ENCODE measurements around the gene SLC30A1. TPM values are rescaled to one million over a fixed set of nuclear protein-coding genes. Genes with fewer than 3 reads are reported as not detected.

The SLC30A1 gene
- total and polyA plus RNA-seq, 8 donors, result 0.58 to 30.1 (median 5.5) TPM

DNA sequence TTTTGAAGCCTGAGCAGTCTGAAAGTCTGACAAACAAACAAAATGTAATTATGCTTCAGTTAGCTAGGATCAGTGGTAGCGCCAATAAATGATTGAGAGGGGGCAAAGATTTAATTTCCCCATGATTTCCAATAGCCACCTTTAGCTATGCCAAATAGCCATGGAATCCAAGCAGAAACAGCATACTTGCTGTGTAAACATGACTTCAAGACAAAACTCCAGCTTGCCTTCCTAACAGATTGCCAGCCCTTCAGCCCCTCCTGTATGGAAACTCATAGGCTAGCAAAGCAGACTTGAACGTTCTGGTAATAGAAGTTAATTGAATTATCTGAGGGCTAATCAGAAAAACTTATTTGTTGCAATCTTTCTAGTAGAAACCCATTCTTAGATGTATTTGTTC lies 25.6 kb upstream of the SLC30A1 start:
- Histone ChIP-seq H3K27me3 (no peaks in the 10 kb centered on the region), H3K36me3 (no peaks in the 10 kb centered on the region), H3K4me3 (no peak overlapping the region), H3K27ac (no peak overlapping the region), H3K9me3 (no peaks in the 10 kb centered on the region), H3K4me1 (no peaks in the 10 kb centered on the region)
- WGBS, 5 donors, result 57 to 75% (median 60%) methylated on average over 2 of the region's 2 CpGs
- intact Hi-C loops (cut with DNase I; ENCODE audit: low total_unique reads), result no loop called here
- no peak for TF ChIP-seq POLR2A (IDR thresholded peaks at IDR 0.05)
- no peak for TF ChIP-seq EP300 (IDR thresholded peaks at IDR 0.05)
- TF ChIP-seq, protein P1, sequence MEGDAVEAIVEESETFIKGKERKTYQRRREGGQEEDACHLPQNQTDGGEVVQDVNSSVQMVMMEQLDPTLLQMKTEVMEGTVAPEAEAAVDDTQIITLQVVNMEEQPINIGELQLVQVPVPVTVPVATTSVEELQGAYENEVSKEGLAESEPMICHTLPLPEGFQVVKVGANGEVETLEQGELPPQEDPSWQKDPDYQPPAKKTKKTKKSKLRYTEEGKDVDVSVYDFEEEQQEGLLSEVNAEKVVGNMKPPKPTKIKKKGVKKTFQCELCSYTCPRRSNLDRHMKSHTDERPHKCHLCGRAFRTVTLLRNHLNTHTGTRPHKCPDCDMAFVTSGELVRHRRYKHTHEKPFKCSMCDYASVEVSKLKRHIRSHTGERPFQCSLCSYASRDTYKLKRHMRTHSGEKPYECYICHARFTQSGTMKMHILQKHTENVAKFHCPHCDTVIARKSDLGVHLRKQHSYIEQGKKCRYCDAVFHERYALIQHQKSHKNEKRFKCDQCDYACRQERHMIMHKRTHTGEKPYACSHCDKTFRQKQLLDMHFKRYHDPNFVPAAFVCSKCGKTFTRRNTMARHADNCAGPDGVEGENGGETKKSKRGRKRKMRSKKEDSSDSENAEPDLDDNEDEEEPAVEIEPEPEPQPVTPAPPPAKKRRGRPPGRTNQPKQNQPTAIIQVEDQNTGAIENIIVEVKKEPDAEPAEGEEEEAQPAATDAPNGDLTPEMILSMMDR (IDR thresholded peaks at IDR 0.05), result no peak
- no peak for TF ChIP-seq POLR2AphosphoS5 (IDR thresholded peaks at IDR 0.05)
- no peak for DNase-seq

DNA sequence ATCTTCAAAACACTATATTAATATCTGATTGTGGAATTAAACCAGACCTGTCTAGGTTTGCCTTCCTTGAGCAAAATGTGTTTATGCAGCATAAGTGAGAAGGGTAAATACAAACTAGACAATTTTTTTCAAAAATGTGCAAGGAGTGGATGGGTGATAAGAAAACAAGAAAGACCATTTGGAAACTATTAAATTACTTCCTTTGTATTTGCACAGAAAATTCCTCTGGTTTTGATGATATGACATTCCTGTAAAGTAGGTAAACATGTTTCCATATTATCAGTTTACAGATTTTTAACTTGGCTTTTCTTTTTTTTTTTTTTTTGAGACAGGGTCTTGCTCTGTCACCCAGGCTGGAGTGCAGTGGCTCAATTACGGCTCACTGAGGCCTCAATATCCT lies 24.8 kb upstream of the SLC30A1 start:
- Histone ChIP-seq H3K9me3 (no peaks in the 10 kb centered on the region), H3K4me1 (no peaks in the 10 kb centered on the region), H3K27ac (no peak overlapping the region), H3K36me3 (no peaks in the 10 kb centered on the region), H3K27me3 (no peaks in the 10 kb centered on the region), H3K4me3 (no peak overlapping the region)
- WGBS, 5 donors, result 95 to 100% (median 100%) methylated on average over 1 of the region's 1 CpG
- intact Hi-C loops (cut with DNase I; ENCODE audit: low total_unique reads), result no loop called here
- DNase-seq, result no peak
- TF ChIP-seq POLR2AphosphoS5 (IDR thresholded peaks at IDR 0.05) (no peak), POLR2A (IDR thresholded peaks at IDR 0.05) (no peak), EP300 (IDR thresholded peaks at IDR 0.05) (no peak)
- TF ChIP-seq, protein P1 (IDR thresholded peaks at IDR 0.05), result no peak

DNA sequence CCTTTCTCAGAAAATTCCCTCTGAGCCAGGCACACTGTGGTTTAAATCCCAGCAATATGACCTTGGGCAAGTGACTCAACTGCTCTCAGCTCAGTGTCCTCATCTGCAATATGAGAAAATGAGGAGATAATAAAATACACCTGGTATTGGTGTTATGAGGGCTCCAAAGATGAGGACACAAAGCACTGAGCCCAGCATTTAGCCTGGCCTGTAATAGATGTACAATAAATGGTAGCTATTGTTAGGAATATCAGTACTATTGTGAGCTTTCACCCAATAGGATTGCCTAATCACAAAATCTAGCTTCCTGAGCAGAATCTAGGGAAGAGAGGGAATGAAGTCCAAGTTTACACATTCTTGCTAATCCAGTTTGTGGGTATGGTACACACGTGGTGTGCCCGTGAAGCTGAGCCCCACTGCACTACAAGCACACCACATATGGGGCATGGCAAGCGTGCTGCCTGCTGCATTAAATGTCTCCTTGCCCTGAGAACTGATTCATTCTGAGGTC lies 24.3 kb upstream of the SLC30A1 start:
- DNase-seq, result peak in 1 of 2 donors; percentile 67
- intact Hi-C loops (cut with DNase I; ENCODE audit: low total_unique reads), result no loop called here
- TF ChIP-seq POLR2AphosphoS5 (IDR thresholded peaks at IDR 0.05), result no peak
- no peak for TF ChIP-seq POLR2A (IDR thresholded peaks at IDR 0.05)
- TF ChIP-seq EP300 (IDR thresholded peaks at IDR 0.05), result no peak
- TF ChIP-seq, protein P1 (IDR thresholded peaks at IDR 0.05), result no peak
- WGBS, 5 donors, result 42 to 66% (median 48%) methylated on average over 3 of the region's 3 CpGs
- Histone ChIP-seq H3K36me3 (no peaks in the 10 kb centered on the region), H3K4me3 (no peak overlapping the region), H3K27me3 (no peaks in the 10 kb centered on the region), H3K4me1 (no peaks in the 10 kb centered on the region), H3K9me3 (no peaks in the 10 kb centered on the region), H3K27ac (no peak overlapping the region)

DNA sequence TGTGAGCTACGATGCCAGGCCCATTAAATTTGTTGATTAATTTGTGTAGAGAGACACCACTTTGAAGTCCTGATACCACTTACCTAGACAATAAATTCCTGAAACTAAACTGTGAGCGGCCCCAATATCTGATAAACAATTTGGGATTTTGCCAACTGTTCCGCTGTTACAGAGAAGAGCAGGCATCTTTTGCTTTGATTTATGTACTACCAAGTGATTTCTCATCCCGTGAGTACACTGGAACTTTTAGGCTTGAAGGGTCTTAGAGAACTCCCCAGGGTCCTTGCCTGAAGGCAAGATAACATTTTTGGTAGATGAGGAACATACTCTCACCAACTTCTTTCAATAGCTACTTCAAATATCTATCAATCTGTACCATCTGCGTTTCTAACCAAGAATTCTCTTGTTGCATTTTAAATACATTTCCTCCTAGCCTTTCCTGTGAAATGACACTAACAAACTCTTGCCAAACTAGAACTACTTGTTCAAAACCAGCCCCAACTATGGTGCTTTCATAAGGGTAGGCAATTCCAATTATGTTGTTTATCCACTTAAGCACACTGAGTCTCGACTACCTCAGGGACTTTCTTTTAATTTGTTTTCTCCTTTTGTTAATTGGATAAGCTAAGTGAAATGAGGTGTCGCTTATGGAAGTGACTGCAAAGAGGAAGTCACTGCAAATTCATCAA lies 23.2 kb upstream of the SLC30A1 start:
- no peak for DNase-seq
- H3K27ac ChIP-seq, result no peak overlapping the region
- H3K36me3 ChIP-seq, result no peaks in the 10 kb centered on the region
- no peaks in the 10 kb centered on the region for H3K27me3 ChIP-seq
- TF ChIP-seq EP300 (IDR thresholded peaks at IDR 0.05) (no peak), POLR2AphosphoS5 (IDR thresholded peaks at IDR 0.05) (no peak), POLR2A (IDR thresholded peaks at IDR 0.05) (no peak)
- TF ChIP-seq, protein P1 (IDR thresholded peaks at IDR 0.05), result no peak
- WGBS, 5 donors, result 28 to 38% (median 33%) methylated on average over 7 of the region's 7 CpGs
- no peaks in the 10 kb centered on the region for H3K9me3 ChIP-seq
- H3K4me3 ChIP-seq, result no peak overlapping the region
- H3K4me1 ChIP-seq, result no peaks in the 10 kb centered on the region
- intact Hi-C loops (cut with DNase I; ENCODE audit: low total_unique reads), result no loop called here
